HEK293T (cell line): Measurements from ENCODE around the gene SALL1.

Experiments used
- FOXK2 ChIP-seq: fragments of 450-650 bp; IDR thresholded peaks from 2 replicates; pipeline ENCODE4 v1.6.1; 2016; ENCODE audit warnings: mild to moderate bottlenecking
- HDGF ChIP-seq: fragments of 450-650 bp; IDR thresholded peaks from 2 replicates; pipeline ENCODE4 v1.6.1; 2017; ENCODE audit warnings: antibody characterized with exemption, borderline replicate concordance
- LEF1 ChIP-seq: fragments of 450-650 bp; IDR thresholded peaks from 2 replicates; pipeline ENCODE4 v1.6.1; 2017; ENCODE audit warnings: mild to moderate bottlenecking, borderline replicate concordance

GRCh38 chr16:51166091-51166490, 15.0 kb upstream of the SALL1 start:
- TF ChIP-seq FOXK2 (no peak), LEF1 (no peak), HDGF (no peak)
